NCI-H1092 treated with DMSO at 0.1 percent for 48 hours (cell line): ENCODE results near the gene PTDSS2.

Experiments
- DNase-seq: peaks from one replicate; lab custom pipeline; 2025; lab: John Stamatoyannopoulos, UW

The PTDSS2 gene

GRCh38 chr11:492427-493226, 42.5 kb downstream of the PTDSS2 start:
- DNase-seq = no peak

GRCh38 chr11:494761-495536, 44.9 kb downstream of the PTDSS2 start:
- DNase-seq = no peak

GRCh38 chr11:495537-495931, 45.5 kb downstream of the PTDSS2 start:
- no peak for DNase-seq

- no peak for DNase-seq
Measured at GRCh38 chr11:496834-497564, 46.9 kb downstream of the PTDSS2 start.

- DNase-seq = no peak
Measured at GRCh38 chr11:497565-498296, 47.7 kb downstream of the PTDSS2 start.

GRCh38 chr11:498297-499181, 48.5 kb downstream of the PTDSS2 start:
- no peak for DNase-seq

- DNase-seq = no peak
Measured at GRCh38 chr11:499201-500076, 49.4 kb downstream of the PTDSS2 start.

- no peak for DNase-seq
Measured at GRCh38 chr11:501001-501682, 51.1 kb downstream of the PTDSS2 start.

GRCh38 chr11:501683-502287, 51.7 kb downstream of the PTDSS2 start:
- DNase-seq = no peak

- DNase-seq = no peak
Measured at GRCh38 chr11:502288-503178, 52.5 kb downstream of the PTDSS2 start.

- DNase-seq = no peak
Measured at GRCh38 chr11:503179-503981, 53.3 kb downstream of the PTDSS2 start.

- DNase-seq = no peak
Measured at GRCh38 chr11:504053-504993, 54.2 kb downstream of the PTDSS2 start.

- no peak for DNase-seq
Measured at GRCh38 chr11:504994-505344, 54.9 kb downstream of the PTDSS2 start.

GRCh38 chr11:506238-506994, 56.3 kb downstream of the PTDSS2 start:
- peak; percentile 93 for DNase-seq
